HCT116 (cell line): ENCODE measurements around the gene FBXL7.

ENCODE experiments used
- EZH2 ChIP-seq: fragments of 200-600 bp; sonication (generic); IDR thresholded peaks from 2 replicates; pipeline ENCODE4 v1.6.1; 2017; ENCODE audit warnings: antibody characterized with exemption, mixed run types
- EZH2phosphoT487 ChIP-seq: fragments of 200-600 bp; IDR thresholded peaks from 2 replicates; pipeline ENCODE4 v1.6.1; 2018; ENCODE audit warnings: antibody characterized with exemption, borderline replicate concordance
- POLR2A ChIP-seq: IDR thresholded peaks from 2 replicates; pipeline ENCODE4 v1.7.0; 2011; ENCODE audit warnings: borderline replicate concordance; ENCODE audit not compliant: insufficient read depth, insufficient read length; ENCODE audit errors: extremely low read depth
- POLR2AphosphoS5 ChIP-seq: IDR thresholded peaks from 2 replicates; pipeline ENCODE4 v1.6.1; 2011; ENCODE audit warnings: mild to moderate bottlenecking, low read depth, low read length, moderate library complexity
- TCF7L2 ChIP-seq: IDR thresholded peaks from 2 replicates; pipeline ENCODE4 v1.7.0; 2011; ENCODE audit warnings: borderline replicate concordance, inconsistent platforms; ENCODE audit not compliant: insufficient read depth, insufficient read length; ENCODE audit errors: extremely low read depth
- ZNF274 ChIP-seq: fragments of 200-500 bp; sonication (Bioruptor generic); IDR thresholded peaks from 2 replicates; pipeline ENCODE4 v1.6.1; 2014; ENCODE audit warnings: mild to moderate bottlenecking, low read depth, low read length, inconsistent platforms
- TF ChIP-seq, protein P1 (sequence below), 3 experiments: fragments of 200-600 bp in 1 of 3; sonication (generic) in 1 of 3; IDR thresholded peaks in 2 of 3; conservative IDR thresholded peaks in 1 of 3; 2 replicates each; pipeline ENCODE4 v1.5.1; 2012 to 2017; ENCODE audit warnings: low read depth in 2 of 3, low read length in 2 of 3, antibody characterized with exemption in 1 of 3, borderline replicate concordance in 1 of 3, control low read depth in 1 of 3, mild to moderate bottlenecking in 1 of 3, mixed read lengths in 1 of 3, mixed run types in 1 of 3, moderate library complexity in 1 of 3; ENCODE audit not compliant: insufficient read depth in 1 of 3
- TF ChIP-seq, protein P2 (sequence below): IDR thresholded peaks from 2 replicates; pipeline ENCODE4 v1.6.1; 2012; ENCODE audit warnings: low read depth

DNA sequence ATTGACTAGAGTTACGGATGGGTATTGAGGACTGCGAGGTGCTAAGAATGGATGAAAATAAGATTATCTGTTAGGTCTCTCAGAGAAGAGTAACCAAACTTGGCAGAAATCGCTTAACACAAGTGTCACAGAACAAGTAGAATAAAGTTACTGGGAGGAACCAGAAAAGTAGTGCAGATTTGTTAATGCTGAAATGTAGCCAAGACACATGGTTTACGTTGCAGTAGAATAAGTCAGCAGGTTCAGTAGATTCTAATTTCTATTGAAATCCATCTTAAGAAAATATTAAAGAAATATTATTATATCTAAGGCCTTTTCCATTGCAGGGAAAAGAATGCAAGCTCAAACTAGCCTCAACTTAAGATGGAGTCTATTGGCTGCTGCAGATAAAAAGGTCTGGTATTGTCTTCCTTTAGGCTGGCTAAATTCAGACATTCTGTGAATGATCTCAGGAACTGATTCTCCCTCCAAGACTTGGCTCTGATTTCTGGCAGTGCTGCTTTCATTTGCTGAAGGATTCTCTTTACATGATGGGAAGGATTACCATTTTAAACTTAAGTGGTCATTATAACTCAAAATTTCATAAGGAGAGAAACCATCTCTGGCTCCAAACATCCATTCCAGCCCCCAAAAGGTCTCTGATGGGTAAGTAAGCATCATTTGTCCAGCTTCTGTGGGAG is 364.7 kb downstream of the FBXL7 start:
- TF ChIP-seq, protein P1, sequence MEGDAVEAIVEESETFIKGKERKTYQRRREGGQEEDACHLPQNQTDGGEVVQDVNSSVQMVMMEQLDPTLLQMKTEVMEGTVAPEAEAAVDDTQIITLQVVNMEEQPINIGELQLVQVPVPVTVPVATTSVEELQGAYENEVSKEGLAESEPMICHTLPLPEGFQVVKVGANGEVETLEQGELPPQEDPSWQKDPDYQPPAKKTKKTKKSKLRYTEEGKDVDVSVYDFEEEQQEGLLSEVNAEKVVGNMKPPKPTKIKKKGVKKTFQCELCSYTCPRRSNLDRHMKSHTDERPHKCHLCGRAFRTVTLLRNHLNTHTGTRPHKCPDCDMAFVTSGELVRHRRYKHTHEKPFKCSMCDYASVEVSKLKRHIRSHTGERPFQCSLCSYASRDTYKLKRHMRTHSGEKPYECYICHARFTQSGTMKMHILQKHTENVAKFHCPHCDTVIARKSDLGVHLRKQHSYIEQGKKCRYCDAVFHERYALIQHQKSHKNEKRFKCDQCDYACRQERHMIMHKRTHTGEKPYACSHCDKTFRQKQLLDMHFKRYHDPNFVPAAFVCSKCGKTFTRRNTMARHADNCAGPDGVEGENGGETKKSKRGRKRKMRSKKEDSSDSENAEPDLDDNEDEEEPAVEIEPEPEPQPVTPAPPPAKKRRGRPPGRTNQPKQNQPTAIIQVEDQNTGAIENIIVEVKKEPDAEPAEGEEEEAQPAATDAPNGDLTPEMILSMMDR (IDR thresholded peaks at IDR 0.05 in 2 of 3, conservative IDR thresholded peaks at IDR 0.05 in 1 of 3; ENCODE audit: borderline replicate concordance in 1 of 3, insufficient read depth in 1 of 3, low read depth in 2 of 3, low read length in 2 of 3), result no peak
- TF ChIP-seq ZNF274, result no peak
- TF ChIP-seq, protein P2, sequence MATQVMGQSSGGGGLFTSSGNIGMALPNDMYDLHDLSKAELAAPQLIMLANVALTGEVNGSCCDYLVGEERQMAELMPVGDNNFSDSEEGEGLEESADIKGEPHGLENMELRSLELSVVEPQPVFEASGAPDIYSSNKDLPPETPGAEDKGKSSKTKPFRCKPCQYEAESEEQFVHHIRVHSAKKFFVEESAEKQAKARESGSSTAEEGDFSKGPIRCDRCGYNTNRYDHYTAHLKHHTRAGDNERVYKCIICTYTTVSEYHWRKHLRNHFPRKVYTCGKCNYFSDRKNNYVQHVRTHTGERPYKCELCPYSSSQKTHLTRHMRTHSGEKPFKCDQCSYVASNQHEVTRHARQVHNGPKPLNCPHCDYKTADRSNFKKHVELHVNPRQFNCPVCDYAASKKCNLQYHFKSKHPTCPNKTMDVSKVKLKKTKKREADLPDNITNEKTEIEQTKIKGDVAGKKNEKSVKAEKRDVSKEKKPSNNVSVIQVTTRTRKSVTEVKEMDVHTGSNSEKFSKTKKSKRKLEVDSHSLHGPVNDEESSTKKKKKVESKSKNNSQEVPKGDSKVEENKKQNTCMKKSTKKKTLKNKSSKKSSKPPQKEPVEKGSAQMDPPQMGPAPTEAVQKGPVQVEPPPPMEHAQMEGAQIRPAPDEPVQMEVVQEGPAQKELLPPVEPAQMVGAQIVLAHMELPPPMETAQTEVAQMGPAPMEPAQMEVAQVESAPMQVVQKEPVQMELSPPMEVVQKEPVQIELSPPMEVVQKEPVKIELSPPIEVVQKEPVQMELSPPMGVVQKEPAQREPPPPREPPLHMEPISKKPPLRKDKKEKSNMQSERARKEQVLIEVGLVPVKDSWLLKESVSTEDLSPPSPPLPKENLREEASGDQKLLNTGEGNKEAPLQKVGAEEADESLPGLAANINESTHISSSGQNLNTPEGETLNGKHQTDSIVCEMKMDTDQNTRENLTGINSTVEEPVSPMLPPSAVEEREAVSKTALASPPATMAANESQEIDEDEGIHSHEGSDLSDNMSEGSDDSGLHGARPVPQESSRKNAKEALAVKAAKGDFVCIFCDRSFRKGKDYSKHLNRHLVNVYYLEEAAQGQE, result no peak
- no peak for TF ChIP-seq POLR2A
- no peak for TF ChIP-seq TCF7L2
- no peak for TF ChIP-seq EZH2
- TF ChIP-seq POLR2AphosphoS5, result no peak
- no peak for TF ChIP-seq EZH2phosphoT487
